GM23338 (cell line): ENCODE results near the gene POMC. TPM values are rescaled to one million over a fixed set of nuclear protein-coding genes. Genes with fewer than 3 reads are reported as not detected.

ENCODE experiments used
- ATAC-seq: fragments of 200-7000 bp; cut with Tn5 transposase; 3 replicates; pipeline ENCODE4 v1.9.1; 2020
- DNase-seq: peaks from one replicate; pipeline ENCODE4 v3.0.0-alpha.2; 2015; ENCODE audit warnings: low spot score
- H2AFZ ChIP-seq: fragments of 200-600 bp; sonication (generic); 2 replicates; pipeline ENCODE4 v1.8.0; 2016; ENCODE audit warnings: antibody characterized with exemption, mild to moderate bottlenecking, moderate library complexity
- H3F3A ChIP-seq: fragments of 200-600 bp; sonication (generic); replicated peaks from 2 replicates; pipeline ENCODE4 v1.8.0; 2017; ENCODE audit warnings: antibody characterized with exemption, mixed run types, low read depth
- H3K27ac ChIP-seq: fragments of 200-600 bp; sonication (generic); 2 replicates; pipeline ENCODE4 v1.6.1; 2016; ENCODE audit warnings: low read depth
- H3K27me3 ChIP-seq: fragments of 200-600 bp; sonication (generic); 2 replicates; pipeline ENCODE4 v1.8.0; 2016; ENCODE audit warnings: mild to moderate bottlenecking, mixed run types, moderate library complexity; ENCODE audit not compliant: insufficient read depth
- H3K36me3 ChIP-seq: fragments of 200-600 bp; sonication (generic); 2 replicates; pipeline ENCODE4 v1.8.0; 2016; ENCODE audit warnings: mild to moderate bottlenecking; ENCODE audit not compliant: insufficient read depth
- H3K4me1 ChIP-seq: fragments of 200-600 bp; sonication (generic); 2 replicates; pipeline ENCODE4 v1.8.0; 2016; ENCODE audit warnings: mild to moderate bottlenecking, moderate library complexity; ENCODE audit not compliant: insufficient read depth
- H3K4me2 ChIP-seq: fragments of 200-600 bp; sonication (generic); 2 replicates; pipeline ENCODE4 v1.7.1; 2017; ENCODE audit warnings: mixed run types
- H3K4me3 ChIP-seq: fragments of 200-600 bp; sonication (generic); 2 replicates; pipeline ENCODE4 v1.6.1; 2016; ENCODE audit warnings: mixed run types
- H3K79me2 ChIP-seq: fragments of 200-600 bp; sonication (generic); replicated peaks from 2 replicates; pipeline ENCODE4 v1.8.0; 2017; ENCODE audit warnings: mild to moderate bottlenecking; ENCODE audit not compliant: insufficient read depth
- H3K9me2 ChIP-seq: fragments of 200-600 bp; sonication (generic); 2 replicates; pipeline ENCODE4 v1.8.0; 2017; ENCODE audit not compliant: insufficient read depth
- H4K20me1 ChIP-seq: fragments of 200-600 bp; sonication (generic); replicated peaks from 2 replicates; pipeline ENCODE4 v1.8.0; 2017; ENCODE audit warnings: mild to moderate bottlenecking; ENCODE audit not compliant: insufficient read depth
- H3K27ac Mint-ChIP-seq: 2 replicates; pipeline ENCODE4 v1.8.0; 2020; ENCODE audit warnings: inconsistent platforms, mild to moderate bottlenecking, moderate library complexity, mixed read lengths
- H3K27me3 Mint-ChIP-seq: 3 replicates; pipeline ENCODE4 v1.8.0; 2022; ENCODE audit warnings: low read depth, mild to moderate bottlenecking, moderate library complexity, mixed read lengths, inconsistent platforms; ENCODE audit not compliant: insufficient read depth, poor library complexity
- H3K36me3 Mint-ChIP-seq: 3 replicates; pipeline ENCODE4 v1.8.0; 2021; ENCODE audit warnings: low read depth, mild to moderate bottlenecking, inconsistent platforms, moderate library complexity, mixed read lengths
- H3K4me1 Mint-ChIP-seq: 3 replicates; pipeline ENCODE4 v1.8.0; 2020; ENCODE audit warnings: mild to moderate bottlenecking, inconsistent platforms, mixed read lengths
- H3K4me3 Mint-ChIP-seq: 3 replicates; pipeline ENCODE4 v1.8.0; 2021; ENCODE audit warnings: moderate library complexity, mild to moderate bottlenecking, inconsistent platforms, mixed read lengths
- H3K9me3 Mint-ChIP-seq: 3 replicates; pipeline ENCODE4 v1.8.0; 2020; ENCODE audit warnings: moderate library complexity, mild to moderate bottlenecking, inconsistent platforms, mixed read lengths
- CREB1 ChIP-seq: fragments of 250-450 bp; sonication (Bioruptor Pico); IDR thresholded peaks from 2 replicates; pipeline ENCODE4 v1.5.0; 2020; ENCODE audit warnings: low read depth, mild to moderate bottlenecking, moderate library complexity
- EZH2 ChIP-seq: fragments of 200-600 bp; sonication (generic); IDR thresholded peaks from one replicate; pipeline ENCODE4 v1.8.0; 2017; ENCODE audit warnings: antibody characterized with exemption, mild to moderate bottlenecking, low read depth; ENCODE audit not compliant: unreplicated experiment
- EZH2phosphoT487 ChIP-seq: fragments of 200-600 bp; sonication (generic); IDR thresholded peaks from one replicate; pipeline ENCODE4 v1.8.1; 2018; ENCODE audit warnings: antibody characterized with exemption; ENCODE audit not compliant: unreplicated experiment
- JUNB ChIP-seq: IDR thresholded peaks from one replicate; pipeline ENCODE4 v1.6.1; 2016; ENCODE audit warnings: antibody characterized with exemption; ENCODE audit not compliant: unreplicated experiment
- NANOG ChIP-seq: IDR thresholded peaks from 2 replicates; pipeline ENCODE4 v1.6.1; 2016; ENCODE audit warnings: antibody characterized with exemption, borderline replicate concordance
- POLR2AphosphoS5 ChIP-seq: IDR thresholded peaks from 2 replicates; pipeline ENCODE4 v1.6.1; 2016; ENCODE audit warnings: antibody characterized with exemption, low read depth
- STAT1 ChIP-seq: IDR thresholded peaks from one replicate; pipeline ENCODE4 v1.6.1; 2016; ENCODE audit warnings: antibody characterized with exemption; ENCODE audit not compliant: unreplicated experiment
- ZNF331 ChIP-seq: fragments of 250-450 bp; sonication (Bioruptor Pico); IDR thresholded peaks from 2 replicates; pipeline ENCODE4 v1.5.0; 2020; ENCODE audit warnings: low read depth, mild to moderate bottlenecking, moderate library complexity
- polyA plus RNA-seq: library from polyadenylated mRNA; unstranded; fragments of >200 nt; fragmentation: Nextera tagmentation; extraction: Ambion mirVana; gene quantifications from 2 replicates; pipeline ENCODE4 v1.2.1, GENCODE V29; 2016
- total RNA-seq: library from RNA; depleted of rRNA; stranded (reverse); fragments of >200 nt; shearing (Covaris generic); gene quantifications from 2 replicates; pipeline ENCODE4 v1.2.3, GENCODE V29; 2014
- TF ChIP-seq, protein P1 (sequence below): IDR thresholded peaks from one replicate; pipeline ENCODE4 v1.6.1; 2018; ENCODE audit warnings: antibody characterized with exemption; ENCODE audit not compliant: unreplicated experiment
- TF ChIP-seq, protein P2 (sequence below): IDR thresholded peaks from 2 replicates; pipeline ENCODE4 v1.6.1; 2016; ENCODE audit warnings: antibody characterized with exemption
- TF ChIP-seq, protein P3 (sequence below): fragments of 250-450 bp; sonication (Bioruptor Pico); IDR thresholded peaks from 2 replicates; pipeline ENCODE4 v1.5.0; 2020; ENCODE audit warnings: mild to moderate bottlenecking, moderate library complexity

Gene POMC
- total and polyA plus RNA-seq, 2 experiments from 2014 or later = 8.5 to 12.3 TPM

DNA sequence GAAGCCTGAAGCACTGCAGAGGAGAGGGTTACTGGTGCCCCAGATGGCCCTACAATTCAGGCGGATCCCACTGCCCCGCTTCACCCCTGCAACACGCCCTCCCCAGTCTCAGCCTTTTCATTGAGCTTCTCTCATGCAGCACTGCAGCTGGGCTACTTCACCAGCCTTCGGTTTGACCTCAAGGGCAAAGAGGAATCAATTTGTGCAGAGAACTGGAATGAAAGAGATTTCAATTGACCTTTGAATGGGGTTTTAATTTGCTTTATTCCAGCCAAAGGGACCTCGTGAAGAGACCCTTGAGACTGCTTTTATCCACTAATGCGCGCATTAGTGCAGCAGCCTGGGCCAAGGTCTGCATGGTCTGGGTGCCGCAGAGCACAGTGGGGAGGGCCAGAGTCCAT lies 8.8 kb upstream of the POMC start (continued):
- TF ChIP-seq, protein P1, sequence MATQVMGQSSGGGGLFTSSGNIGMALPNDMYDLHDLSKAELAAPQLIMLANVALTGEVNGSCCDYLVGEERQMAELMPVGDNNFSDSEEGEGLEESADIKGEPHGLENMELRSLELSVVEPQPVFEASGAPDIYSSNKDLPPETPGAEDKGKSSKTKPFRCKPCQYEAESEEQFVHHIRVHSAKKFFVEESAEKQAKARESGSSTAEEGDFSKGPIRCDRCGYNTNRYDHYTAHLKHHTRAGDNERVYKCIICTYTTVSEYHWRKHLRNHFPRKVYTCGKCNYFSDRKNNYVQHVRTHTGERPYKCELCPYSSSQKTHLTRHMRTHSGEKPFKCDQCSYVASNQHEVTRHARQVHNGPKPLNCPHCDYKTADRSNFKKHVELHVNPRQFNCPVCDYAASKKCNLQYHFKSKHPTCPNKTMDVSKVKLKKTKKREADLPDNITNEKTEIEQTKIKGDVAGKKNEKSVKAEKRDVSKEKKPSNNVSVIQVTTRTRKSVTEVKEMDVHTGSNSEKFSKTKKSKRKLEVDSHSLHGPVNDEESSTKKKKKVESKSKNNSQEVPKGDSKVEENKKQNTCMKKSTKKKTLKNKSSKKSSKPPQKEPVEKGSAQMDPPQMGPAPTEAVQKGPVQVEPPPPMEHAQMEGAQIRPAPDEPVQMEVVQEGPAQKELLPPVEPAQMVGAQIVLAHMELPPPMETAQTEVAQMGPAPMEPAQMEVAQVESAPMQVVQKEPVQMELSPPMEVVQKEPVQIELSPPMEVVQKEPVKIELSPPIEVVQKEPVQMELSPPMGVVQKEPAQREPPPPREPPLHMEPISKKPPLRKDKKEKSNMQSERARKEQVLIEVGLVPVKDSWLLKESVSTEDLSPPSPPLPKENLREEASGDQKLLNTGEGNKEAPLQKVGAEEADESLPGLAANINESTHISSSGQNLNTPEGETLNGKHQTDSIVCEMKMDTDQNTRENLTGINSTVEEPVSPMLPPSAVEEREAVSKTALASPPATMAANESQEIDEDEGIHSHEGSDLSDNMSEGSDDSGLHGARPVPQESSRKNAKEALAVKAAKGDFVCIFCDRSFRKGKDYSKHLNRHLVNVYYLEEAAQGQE = no peak
- no peak for TF ChIP-seq ZNF331 (CRISPR knock-in tag)
- TF ChIP-seq, protein P2, sequence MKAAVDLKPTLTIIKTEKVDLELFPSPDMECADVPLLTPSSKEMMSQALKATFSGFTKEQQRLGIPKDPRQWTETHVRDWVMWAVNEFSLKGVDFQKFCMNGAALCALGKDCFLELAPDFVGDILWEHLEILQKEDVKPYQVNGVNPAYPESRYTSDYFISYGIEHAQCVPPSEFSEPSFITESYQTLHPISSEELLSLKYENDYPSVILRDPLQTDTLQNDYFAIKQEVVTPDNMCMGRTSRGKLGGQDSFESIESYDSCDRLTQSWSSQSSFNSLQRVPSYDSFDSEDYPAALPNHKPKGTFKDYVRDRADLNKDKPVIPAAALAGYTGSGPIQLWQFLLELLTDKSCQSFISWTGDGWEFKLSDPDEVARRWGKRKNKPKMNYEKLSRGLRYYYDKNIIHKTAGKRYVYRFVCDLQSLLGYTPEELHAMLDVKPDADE = no peak
- TF ChIP-seq CREB1 (CRISPR knock-in tag) = no peak
- TF ChIP-seq POLR2AphosphoS5 = no peak
- no peak for TF ChIP-seq NANOG
- no peak for TF ChIP-seq STAT1
- TF ChIP-seq EZH2phosphoT487 = no peak
- TF ChIP-seq JUNB = no peak

DNA sequence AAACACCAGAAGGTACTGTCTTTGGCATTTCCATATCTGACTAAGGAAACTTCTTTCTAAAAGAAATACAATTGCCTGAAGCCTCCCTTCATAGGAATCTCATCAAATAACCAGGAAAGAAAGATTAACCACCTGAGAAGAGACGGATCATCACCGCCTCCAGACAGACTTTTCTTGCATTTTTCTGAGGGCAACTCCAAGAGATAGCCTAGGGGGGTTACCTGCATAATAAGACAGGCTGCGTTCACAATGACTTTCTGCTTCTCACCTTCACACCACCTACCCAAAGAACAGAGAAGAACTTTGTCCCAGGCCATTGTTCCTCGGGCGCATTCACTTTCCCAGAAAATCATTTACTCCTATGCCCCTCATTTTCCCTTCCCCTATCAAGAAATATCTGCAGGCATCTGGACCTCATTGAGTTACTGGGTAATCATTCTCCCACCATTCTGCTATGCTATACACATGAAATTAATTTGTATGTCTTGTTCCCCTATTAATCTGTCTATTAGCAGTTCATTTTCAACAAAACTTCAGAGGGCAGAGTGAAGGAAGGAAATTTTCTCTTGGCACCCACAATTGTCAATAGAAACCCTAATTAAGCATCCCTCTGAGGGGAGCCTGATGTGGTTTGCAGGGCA lies 8.3 kb upstream of the POMC start:
- DNase-seq (no peak), ATAC-seq (no peak)
- Histone ChIP-seq H2AFZ (peak overlapping the region; percentile 52), H3K4me1 (no peaks in the 10 kb centered on the region), H4K20me1 (no peaks in the 10 kb centered on the region), H3K27me3 (no peaks in the 10 kb centered on the region), H3K9me2 (no peaks in the 10 kb centered on the region), H3K79me2 (no peaks in the 10 kb centered on the region), H3K4me2 (no peak overlapping the region), H3K4me3 (no peak overlapping the region), H3K36me3 (no peaks in the 10 kb centered on the region), H3K27ac (no peak overlapping the region), H3F3A (no peaks in the 10 kb centered on the region)
- Mint-ChIP-seq H3K36me3 (no peaks in the 10 kb centered on the region), H3K4me1 (no peaks in the 10 kb centered on the region), H3K27me3 (peaks cover 2% of the 10 kb centered on the region), H3K27ac (no peak overlapping the region), H3K9me3 (no peaks in the 10 kb centered on the region), H3K4me3 (no peak overlapping the region)
- TF ChIP-seq, protein P3, sequence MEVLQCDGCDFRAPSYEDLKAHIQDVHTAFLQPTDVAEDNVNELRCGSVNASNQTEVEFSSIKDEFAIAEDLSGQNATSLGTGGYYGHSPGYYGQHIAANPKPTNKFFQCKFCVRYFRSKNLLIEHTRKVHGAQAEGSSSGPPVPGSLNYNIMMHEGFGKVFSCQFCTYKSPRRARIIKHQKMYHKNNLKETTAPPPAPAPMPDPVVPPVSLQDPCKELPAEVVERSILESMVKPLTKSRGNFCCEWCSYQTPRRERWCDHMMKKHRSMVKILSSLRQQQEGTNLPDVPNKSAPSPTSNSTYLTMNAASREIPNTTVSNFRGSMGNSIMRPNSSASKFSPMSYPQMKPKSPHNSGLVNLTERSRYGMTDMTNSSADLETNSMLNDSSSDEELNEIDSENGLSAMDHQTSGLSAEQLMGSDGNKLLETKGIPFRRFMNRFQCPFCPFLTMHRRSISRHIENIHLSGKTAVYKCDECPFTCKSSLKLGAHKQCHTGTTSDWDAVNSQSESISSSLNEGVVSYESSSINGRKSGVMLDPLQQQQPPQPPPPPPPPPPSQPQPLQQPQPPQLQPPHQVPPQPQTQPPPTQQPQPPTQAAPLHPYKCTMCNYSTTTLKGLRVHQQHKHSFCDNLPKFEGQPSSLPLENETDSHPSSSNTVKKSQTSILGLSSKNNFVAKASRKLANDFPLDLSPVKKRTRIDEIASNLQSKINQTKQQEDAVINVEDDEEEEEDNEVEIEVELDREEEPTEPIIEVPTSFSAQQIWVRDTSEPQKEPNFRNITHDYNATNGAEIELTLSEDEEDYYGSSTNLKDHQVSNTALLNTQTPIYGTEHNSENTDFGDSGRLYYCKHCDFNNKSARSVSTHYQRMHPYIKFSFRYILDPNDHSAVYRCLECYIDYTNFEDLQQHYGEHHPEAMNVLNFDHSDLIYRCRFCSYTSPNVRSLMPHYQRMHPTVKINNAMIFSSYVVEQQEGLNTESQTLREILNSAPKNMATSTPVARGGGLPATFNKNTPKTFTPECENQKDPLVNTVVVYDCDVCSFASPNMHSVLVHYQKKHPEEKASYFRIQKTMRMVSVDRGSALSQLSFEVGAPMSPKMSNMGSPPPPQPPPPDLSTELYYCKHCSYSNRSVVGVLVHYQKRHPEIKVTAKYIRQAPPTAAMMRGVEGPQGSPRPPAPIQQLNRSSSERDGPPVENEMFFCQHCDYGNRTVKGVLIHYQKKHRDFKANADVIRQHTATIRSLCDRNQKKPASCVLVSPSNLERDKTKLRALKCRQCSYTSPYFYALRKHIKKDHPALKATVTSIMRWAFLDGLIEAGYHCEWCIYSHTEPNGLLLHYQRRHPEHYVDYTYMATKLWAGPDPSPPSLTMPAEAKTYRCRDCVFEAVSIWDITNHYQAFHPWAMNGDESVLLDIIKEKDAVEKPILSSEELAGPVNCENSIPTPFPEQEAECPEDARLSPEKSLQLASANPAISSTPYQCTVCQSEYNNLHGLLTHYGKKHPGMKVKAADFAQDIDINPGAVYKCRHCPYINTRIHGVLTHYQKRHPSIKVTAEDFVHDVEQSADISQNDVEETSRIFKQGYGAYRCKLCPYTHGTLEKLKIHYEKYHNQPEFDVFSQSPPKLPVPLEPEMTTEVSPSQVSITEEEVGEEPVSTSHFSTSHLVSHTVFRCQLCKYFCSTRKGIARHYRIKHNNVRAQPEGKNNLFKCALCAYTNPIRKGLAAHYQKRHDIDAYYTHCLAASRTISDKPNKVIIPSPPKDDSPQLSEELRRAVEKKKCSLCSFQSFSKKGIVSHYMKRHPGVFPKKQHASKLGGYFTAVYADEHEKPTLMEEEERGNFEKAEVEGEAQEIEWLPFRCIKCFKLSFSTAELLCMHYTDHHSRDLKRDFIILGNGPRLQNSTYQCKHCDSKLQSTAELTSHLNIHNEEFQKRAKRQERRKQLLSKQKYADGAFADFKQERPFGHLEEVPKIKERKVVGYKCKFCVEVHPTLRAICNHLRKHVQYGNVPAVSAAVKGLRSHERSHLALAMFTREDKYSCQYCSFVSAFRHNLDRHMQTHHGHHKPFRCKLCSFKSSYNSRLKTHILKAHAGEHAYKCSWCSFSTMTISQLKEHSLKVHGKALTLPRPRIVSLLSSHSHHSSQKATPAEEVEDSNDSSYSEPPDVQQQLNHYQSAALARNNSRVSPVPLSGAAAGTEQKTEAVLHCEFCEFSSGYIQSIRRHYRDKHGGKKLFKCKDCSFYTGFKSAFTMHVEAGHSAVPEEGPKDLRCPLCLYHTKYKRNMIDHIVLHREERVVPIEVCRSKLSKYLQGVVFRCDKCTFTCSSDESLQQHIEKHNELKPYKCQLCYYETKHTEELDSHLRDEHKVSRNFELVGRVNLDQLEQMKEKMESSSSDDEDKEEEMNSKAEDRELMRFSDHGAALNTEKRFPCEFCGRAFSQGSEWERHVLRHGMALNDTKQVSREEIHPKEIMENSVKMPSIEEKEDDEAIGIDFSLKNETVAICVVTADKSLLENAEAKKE (CRISPR knock-in tag) = no peak
- no peak for TF ChIP-seq EZH2
